Measurements from ENCODE around the gene BAIAP3.

The BAIAP3 gene

GRCh38 chr16:1342526-1343427 is 9.3 kb downstream of the BAIAP3 start:
- DNase-seq (ENCODE audit: low read depth) = peak; percentile 90
- no peak for TF ChIP-seq CTCF (IDR thresholded peaks at IDR 0.05; ENCODE audit: low read depth, low read length, missing control alignments)
- peak overlapping the region; percentile 33; the same call in 1 of the 2 replicates for H3K4me3 ChIP-seq (ENCODE audit: low read depth, low read length)

GRCh38 chr16:1343428-1344242 is 10.2 kb downstream of the BAIAP3 start:
- TF ChIP-seq CTCF (IDR thresholded peaks at IDR 0.05; ENCODE audit: low read depth, low read length, missing control alignments) = no peak
- DNase-seq (ENCODE audit: low read depth) = no peak
- no peak overlapping the region for H3K4me3 ChIP-seq (ENCODE audit: low read depth, low read length)

- DNase-seq (ENCODE audit: low read depth) = no peak
Measured at GRCh38 chr16:1344499-1344898, 11.1 kb downstream of the BAIAP3 start.

GRCh38 chr16:1345087-1345486 is 11.6 kb downstream of the BAIAP3 start:
- H3K4me3 ChIP-seq (ENCODE audit: low read depth, low read length) = no peak overlapping the region
- no peak for DNase-seq (ENCODE audit: low read depth)
- TF ChIP-seq CTCF (IDR thresholded peaks at IDR 0.05; ENCODE audit: low read depth, low read length, missing control alignments) = no peak

More at GRCh38 chr16:1344499-1344898, 11.1 kb downstream of the BAIAP3 start:
- H3K4me3 ChIP-seq (ENCODE audit: low read depth, low read length) = no peak overlapping the region
- no peak for TF ChIP-seq CTCF (IDR thresholded peaks at IDR 0.05; ENCODE audit: low read depth, low read length, missing control alignments)

- no peak for DNase-seq (ENCODE audit: low read depth)
- no peak for TF ChIP-seq CTCF (IDR thresholded peaks at IDR 0.05; ENCODE audit: low read depth, low read length, missing control alignments)
- H3K4me3 ChIP-seq (ENCODE audit: low read depth, low read length) = no peak overlapping the region
Measured at GRCh38 chr16:1345651-1346421, 12.4 kb downstream of the BAIAP3 start.

- no peak for TF ChIP-seq CTCF (IDR thresholded peaks at IDR 0.05; ENCODE audit: low read depth, low read length, missing control alignments)
- no peak for DNase-seq (ENCODE audit: low read depth)
- H3K4me3 ChIP-seq (ENCODE audit: low read depth, low read length) = no peak overlapping the region
Measured at GRCh38 chr16:1346422-1347285, 13.2 kb downstream of the BAIAP3 start.
